Esophagus mucosa (tissue), 1 donor: ENCODE results near the gene KDM2A. TPM values are rescaled to one million over a fixed set of nuclear protein-coding genes. Genes with fewer than 3 reads are reported as not detected.

ENCODE experiments used
- ATAC-seq: fragments of 200-7000 bp; cut with Tn5 transposase; one replicate; pipeline ENCODE4 v1.9.1; 2020
- total RNA-seq: library from RNA; stranded (reverse); gene quantifications from one replicate; pipeline ENCODE4 v1.2.4, GENCODE V29; 2023
- donor health status: DM: yes; HTN: yes; CAD: no.

Gene KDM2A
- 67.2 TPM for total RNA-seq

DNA sequence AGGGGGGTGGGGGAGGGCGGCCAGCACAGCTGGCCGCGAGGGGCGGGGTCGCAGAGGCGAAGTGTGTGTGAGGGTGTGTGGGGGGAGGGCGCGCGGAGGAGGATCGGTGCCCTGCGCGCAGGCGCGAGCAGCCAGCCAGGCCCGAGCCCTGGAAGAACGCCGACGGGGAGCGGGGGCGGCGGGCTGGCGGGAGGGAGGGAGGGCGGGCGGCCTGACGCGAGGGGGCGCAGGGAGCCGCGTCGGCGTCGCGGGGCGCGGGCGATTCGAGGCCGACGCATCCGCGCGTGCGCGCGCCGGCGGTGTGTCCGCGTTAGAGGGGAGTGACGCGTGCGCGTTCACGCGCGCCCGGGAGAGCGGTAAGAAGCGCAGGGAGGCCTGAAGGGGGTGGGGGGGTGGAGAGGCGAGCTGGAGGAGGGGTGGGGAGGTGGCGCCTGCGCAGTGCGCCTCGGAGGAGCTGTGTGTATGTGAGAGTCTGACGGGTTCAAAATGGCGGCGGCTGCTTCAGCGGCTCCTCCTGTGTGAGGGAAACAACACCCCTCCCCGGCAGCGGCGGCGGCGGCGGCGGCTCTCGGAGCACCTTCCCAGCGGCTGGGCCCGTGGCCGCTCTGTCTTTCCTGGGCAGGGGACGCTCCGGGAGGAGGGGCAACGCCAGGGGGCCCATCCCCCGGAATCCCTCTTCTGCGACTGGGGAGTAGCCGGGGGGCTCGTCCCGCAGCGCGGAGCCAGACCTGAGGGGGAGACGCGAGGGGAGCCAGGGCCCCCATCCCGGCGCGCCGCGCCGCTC, at the start of gene KDM2A:
TSS of gene KDM2A (plus strand) at position 463 of the 784 bp plus-strand sequence. CDS start 2,054 bp downstream, outside the sequence.
- peak; percentile 96 for ATAC-seq

DNA sequence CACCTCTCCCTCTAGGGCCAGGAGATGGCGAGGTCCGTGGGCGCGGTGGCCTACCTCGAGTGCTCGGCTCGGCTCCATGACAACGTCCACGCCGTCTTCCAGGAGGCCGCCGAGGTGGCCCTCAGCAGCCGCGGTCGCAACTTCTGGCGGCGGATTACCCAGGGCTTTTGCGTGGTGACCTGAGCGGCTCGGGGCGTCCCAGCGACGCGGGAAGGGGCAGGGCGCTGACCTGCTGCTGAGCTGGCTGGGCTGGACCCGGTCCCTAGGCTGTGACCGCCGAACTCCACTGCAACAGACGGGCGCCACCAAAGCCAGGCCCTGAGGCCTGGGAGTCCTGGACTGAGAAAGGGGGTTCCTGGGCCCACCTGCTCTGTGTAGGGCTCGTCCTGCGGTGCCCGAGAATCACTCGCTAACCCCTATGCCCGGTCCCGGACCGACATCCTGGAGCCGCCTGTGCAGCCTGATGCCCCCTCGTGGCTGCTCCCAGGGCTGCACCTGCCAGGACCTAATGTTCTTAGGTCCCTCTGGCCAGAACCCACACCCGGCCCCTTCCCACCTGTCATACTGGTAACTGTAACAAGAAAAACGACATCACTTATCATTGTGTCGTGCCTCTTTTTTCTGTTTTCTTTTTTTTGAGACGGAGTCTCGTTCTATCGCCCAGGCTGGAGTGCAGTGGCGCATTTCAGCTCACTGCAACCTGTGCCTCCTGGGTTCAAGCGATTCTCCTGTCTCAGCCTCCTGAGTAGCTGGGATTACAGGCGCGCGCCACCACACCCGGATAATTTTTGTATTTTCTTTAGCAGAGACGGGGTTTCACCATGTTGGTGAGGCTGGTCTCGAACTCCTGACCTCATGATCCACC, 47.4 kb upstream of the KDM2A start:
- peak; percentile 44 for ATAC-seq

DNA sequence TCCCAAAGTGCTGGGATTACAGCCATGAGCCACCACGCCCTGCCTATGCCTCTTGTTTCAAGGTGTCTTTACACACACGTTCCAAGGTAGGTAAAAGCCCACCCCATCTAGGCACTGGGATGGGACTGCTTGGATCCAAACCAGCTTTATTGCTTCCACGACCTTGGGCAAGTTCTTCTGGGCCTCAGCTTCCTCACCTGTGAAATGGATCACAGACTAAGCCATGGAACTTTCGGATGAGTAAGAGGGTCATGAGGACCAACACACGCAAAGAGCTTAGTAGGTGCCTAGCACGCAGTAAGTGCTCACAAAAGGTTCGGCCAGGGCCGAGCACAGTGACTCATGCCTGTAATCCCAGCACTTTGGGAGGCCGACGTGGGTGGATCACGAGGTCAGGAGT, 46.8 kb upstream of the KDM2A start:
- ATAC-seq, result peak; percentile 25

DNA sequence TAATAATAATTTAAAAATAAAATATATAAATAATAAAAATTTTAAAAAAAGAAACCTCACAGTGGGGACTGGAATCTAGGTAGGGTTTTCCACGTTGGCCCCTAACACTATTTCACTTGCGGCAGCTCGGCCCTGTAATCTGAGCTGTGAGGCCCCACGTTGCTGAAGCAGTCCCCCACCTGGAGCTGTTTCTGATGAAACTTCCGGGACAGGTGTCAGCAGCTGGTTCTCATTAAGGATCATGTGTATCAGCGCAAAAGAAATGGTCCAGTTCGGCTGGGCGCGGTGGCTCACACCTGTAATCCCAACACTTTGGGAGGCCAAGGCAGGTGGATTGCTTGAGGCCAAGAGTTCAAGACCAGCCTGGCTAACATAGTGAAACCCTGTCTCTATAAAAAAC, 45.2 kb upstream of the KDM2A start:
- no peak for ATAC-seq

DNA sequence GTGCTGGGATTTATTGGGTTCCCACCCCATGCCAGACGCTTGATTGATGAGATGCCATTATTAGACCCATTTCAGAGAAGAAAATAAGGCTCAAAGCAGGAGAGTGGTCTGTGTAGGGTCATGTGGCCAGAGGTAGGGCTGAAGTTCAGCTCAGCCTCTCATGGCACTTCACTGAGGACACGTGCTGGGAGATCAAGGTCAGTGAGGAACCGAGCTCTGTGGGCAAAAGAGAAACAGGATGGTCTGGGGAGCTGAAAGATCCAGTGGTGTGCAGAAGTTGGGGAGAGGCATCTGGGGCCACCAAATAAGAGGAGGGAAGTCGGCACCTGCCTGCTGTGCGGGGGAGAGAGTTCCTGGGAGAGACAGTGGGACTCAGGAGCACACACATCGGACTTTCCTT, 42.9 kb upstream of the KDM2A start:
- ATAC-seq, result no peak

DNA sequence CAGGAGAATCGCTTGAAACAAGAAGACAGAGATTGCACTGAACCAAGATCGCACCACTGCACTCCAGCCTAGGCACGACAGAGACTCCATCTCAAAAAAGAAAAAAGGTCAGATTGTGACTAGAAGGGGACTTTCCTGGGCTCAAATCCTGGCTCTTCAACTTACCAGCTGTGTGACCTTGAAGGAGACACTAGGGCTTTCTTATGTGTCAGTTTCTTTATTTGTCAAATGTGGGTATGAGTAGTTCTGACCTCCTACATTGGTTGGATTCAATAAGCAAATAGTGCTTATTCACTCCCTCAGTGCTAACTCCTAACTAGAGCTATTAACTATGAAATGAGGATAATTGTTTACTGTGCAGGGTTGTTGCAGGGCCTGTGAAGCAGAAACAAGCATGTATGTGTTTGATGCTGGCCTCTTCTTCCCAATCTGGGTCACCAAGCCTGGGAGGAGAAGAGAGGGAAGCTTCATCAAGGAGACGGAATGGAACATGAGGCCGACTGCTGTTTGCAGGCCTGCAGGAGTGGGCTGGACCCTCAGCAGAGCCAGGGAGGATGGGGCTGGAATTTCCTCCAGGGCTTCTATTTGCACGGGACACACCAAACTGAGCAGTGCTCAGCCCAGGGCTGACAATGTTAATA, 39.9 kb upstream of the KDM2A start:
- no peak for ATAC-seq

DNA sequence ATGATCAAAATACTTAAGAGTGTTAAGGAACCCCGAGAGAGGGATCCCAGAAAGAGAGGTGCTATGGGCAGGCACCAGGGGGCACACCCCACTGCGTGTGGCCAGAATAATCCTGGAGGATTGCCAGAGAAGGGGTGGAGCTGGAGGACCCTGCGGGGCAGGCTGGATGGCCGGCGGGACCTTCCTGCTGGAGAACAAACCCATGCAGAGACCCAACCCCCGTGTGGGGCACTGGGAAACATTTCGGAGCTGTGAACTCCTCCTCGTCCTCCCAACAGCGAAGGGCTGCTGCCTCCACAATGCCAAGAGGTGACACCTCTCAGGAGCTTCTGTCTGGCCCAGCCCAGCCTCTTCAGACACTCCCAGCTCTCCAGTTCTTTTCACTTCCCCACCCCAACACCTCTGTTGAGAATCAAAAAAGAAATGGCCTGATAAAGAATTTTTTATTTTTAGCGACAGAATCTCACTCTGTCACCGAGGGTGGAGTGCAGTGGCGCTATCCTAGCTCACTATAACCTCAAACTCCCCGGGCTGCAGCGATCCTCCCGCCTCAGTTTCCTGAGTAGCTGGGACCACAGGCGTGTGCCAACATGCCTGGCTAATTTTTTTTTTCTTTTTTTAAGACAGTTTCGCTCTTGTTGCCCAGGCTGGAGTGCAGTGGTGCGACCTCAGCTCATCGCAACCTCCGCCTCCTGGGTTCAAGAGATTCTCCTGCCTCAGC, 36.8 kb upstream of the KDM2A start:
- ATAC-seq, result peak; percentile 22

DNA sequence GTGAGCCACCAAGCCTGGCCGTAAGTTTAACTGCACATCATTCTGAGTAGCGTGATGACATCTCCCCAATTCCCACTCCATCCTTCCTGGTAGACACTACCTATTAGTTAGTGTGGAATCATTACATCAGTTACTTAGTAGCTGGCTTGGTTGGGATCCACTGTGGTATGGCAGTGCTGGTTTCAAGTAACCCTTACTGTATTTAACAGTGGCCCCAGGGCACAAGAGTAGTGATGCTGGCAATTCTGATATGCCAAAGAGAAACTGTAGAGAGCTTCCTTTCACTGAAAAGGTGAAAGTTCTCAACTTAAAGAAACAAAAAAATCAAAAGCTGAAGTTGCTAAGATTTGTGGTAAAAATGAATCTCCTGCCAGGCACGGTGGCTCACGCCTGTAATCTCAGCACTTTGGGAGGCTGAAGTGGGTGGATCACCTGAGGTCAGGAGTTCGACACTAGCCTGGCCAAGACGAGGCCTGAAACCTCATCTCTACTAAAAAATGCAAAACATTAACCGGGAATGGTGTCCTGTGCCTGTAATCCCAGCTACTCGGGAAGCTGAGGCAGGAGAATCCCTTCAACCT, 35.2 kb upstream of the KDM2A start:
- ATAC-seq, result no peak

DNA sequence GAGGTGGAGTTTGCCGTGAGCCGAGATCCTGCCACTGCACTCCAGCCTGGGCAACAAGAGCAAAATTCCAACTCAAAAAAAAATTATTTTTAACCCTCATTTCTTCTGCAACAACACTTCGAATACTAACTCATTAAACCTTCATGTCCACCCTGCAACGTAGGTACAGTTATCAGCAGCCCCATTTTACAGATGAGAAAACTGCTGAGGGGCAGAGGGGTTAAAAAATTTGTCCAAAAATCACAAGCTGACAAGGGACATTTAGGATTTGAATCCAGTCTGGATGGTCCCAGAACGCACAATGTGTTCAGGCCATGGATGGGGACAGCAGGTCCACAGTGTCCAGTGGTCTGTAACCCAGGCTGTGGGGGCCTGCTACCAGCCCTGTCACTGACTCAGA, 33.4 kb upstream of the KDM2A start:
- ATAC-seq, result no peak

DNA sequence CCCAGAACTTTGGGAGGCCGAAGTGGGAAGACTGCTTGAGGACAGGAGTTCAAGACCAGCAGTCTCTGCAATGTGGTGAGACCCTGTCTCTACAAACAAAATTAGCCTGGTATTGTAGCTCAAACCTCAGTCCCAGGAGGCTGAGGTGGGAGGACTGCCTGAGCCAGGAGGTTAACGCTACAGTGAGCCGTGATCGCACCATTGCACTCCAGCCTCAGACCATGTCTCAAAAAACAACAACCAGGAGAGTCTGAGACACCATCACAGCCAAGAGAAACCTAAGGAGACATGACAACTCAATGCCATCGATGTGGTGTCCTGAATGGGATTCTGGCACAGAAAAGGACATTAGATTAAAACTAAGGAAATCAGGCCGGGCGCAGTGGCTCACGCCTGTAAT, 28.3 kb upstream of the KDM2A start:
- no peak for ATAC-seq

DNA sequence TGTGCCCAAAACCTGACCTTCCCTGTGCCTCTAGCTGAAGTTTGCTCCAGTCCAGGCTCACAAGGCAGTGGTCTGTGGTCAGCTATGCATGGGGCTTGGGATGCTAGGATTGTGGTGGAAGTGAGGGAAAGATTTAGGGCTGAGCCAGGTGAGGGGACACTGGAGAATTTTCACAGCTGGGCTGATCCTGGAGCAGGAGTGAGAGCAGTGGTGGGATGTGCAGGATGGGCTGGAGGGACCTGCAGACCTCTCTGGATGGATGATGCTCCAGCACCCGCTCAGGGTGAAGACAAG, 23.9 kb upstream of the KDM2A start:
- ATAC-seq, result no peak

DNA sequence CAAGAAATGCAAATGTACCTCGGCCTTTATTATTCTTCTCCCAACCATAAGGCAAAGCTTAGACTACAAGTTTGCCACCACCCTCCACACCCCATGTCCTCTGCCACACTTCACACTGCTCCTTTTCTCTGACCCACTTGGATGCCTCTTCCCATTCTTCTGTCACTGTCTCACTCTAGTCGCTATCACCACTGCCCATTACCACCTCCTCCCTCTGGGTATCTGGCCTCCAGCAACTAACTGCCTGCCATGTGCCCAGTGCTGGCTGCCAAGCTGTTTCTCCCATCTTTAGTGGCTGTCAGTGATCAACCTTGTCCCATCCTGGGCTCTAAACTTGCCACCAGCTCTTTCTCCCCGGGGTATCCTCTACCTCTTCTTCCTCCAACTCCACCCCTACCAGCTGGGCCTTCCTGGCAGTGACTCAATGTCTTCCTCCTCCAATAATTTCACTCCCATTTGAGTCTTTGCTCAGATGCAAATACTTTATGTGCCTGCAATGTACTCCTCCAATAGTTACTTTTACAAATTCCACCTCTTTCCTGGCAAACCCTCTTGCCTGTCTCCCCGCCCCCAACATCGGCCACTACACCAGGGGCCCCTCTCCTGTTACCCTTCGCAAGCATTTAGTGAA, 20.1 kb upstream of the KDM2A start:
- ATAC-seq, result no peak

DNA sequence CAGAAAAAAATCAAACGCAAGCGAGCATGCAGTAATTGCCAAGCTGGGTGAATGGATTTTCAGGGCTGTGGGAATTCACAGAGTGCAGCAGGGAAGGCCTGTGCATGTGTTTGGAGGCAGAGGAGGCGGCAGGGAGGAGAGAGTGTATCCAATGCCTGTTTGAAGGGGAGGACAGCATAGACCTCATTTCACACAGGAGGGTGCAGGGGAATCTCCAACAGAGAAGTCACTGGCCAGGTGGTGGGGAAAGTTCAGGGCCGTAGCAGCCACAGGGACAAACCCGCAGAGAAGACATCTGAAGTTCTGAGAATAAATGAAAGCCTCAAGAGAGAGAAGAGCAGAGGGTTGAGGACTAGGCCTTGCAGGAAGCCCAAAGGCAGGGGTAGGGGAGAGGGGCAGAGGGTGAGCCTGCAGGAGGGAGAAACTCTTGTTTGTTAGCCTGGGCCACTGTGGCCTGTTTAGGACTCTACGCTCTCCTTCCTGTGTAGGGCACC, 19.2 kb upstream of the KDM2A start:
- ATAC-seq, result no peak

DNA sequence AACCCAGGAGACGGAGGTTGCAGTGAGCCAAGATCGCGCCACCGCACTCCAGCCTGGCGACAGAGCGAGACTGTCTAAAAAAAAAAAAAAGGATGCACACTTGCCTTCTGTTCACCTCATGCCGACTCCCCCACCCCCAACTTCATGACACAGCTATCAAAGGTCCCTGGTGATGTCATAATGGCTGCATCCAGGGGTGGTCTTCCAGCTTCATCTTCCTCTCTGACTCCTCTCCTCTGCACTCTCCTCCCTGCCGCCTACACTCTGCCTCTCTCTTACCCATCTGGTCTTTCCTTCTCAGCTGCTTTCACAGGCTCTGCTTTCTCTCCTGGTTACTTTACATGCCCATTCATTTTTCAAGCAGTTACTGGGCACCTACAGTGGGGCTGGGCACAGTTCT, 16.4 kb upstream of the KDM2A start:
- no peak for ATAC-seq

DNA sequence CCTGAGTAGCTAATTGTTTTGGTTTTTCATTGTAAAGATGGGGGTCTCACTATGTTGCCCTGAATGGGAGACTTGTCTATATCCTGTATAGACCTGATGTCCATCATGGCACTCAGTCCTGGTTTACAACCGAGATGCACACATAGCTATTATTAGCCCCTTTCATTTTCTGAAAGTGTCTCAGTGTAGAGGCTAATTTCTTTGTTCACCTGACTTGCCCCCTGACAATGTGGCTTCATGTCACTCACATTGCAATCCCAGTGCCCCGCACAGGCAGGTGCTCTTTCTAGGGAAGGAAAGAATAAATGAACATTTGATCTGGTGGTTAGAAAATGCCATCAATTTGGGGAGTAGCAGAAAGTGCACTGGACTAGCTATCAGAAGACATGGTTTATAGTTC, 13.1 kb upstream of the KDM2A start:
- ATAC-seq, result no peak

DNA sequence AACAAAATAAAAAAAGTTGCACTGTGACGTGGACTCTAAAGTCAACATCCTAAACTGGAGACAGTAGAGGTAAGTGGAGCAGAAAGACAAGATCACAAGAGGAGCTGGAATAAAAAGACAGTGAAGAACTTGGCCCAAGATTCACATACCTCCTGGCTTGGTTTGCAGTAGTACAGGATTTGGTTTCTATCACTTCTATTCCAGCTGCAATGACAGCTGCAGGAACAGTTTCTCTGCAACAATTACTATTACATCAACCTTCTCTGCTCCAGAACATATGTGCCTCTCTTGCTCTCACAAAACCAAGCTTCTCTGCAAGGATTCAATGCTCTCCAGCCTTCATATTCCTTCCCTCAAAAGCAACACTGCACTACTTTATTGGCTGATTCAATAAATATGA, 7.8 kb upstream of the KDM2A start:
- ATAC-seq, result no peak

DNA sequence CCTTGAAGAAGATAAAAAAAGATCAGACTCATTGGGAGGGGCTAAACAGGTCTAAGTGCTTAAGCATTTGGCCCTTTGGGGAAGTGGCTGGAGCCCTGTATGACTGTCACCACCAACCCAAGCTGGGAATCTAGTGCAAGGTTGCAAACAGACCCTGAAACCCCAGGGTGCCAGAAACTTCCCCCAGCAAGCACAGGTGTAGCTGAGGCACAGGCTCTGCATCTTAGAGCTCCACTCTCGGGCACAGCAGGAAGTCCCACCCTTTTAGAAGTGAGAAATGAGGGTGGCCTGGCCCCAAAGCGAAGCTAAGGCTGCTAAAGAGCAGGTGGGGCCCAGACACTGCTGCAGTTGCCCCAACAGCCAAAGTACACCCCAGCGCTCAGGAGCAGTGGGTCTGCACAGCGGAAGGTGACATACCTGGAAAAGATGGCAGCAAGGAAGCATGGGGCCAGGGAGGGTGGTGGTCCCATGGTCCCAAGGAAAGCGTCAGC, 5.8 kb upstream of the KDM2A start:
- peak; percentile 17 for ATAC-seq

DNA sequence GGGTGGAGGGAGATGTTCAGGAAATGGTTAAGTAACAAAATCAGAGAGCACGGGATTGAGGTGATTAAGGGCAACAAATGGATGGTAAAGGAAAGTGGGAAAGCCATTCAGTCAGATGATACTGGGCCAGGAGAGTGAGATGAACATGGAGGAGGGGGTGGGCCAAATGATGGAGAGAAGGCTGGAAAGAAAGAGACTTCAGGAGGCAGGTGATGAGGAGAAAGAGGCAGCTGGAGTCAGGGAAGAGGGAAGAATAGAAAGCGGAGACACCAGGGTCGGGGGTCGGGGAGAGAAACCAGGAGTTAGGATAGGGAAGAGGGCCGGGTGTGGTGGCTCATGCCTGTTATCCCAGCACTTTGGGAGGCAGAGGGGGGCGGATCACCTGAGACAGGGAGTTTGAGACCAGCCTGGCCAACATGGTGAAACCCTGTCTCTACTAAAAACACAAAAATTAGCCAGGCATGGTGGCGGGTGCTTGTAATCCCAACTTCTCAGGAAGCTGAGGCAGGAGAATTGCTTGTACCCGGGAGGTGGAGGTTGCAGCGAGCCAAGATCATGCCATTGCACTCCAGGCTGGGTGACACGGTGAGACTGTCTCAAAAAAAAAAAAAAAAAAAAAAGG, 4.7 kb upstream of the KDM2A start:
- ATAC-seq, result no peak

DNA sequence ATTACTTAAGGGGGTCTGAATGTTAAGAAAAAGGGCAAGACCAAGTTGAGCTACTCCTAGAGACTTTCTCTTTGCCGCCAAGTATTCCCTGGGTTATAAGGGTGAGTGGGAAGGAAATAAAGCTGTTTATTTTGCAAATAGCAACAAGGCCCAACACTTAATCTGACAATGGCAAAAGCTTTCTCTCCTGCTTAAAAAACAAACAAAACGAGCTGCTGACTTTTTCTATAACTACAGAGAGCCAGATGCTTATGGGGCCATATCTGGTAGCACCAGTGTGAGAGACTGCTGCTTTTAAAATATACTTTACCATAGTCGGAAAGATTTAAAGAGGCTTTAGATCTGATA, 2.3 kb upstream of the KDM2A start:
- no peak for ATAC-seq

DNA sequence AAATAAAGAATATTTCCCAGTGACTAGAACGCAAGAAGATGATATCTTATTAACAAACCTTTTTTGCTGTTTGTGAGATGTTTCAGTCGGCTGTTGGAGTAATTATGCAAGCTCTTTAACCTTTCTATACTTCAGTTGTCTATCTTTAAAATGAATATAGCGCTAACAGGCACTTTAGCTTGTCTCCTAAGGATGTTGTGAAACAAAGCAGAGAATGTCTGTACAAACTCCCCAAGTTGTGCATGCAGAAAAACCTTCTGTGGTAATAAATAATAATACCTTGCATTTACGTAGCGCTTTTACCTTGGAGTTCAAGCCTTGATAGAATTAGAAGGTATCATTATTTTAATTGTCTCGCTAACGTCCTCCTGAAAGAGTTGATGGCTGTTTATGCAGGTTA, 1.9 kb upstream of the KDM2A start:
- no peak for ATAC-seq

DNA sequence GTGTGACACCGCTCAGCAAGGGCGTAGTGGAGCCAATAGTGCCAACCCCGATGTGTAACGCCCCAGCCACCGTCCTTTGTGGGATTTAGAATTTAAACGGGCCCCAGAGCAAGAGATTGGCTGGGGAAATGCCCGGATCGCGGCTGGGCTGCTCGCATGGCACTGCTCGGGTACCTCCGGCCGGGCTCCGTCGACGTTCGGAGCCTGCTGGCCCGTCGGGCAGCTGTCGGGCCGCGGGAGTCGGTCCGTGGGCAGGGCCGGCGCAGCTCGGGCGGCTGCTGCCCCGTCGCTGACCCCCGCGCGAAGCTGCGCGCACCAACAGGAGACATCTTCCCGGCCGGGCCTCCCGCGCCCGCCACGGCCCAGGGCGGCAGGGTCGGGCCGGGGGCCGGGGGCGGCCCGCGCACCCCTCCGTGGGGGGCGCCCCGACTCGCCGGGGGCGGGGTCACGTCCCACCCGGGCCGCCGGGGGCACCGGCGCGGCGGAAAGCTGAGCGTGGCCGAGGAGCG, 1.3 kb upstream of the KDM2A start:
- peak; percentile 6 for ATAC-seq
